Astrocyte (in vitro differentiated cells and primary cell): ENCODE results near the gene FAM50A. TPM values are rescaled to one million over a fixed set of nuclear protein-coding genes. Genes with fewer than 3 reads are reported as not detected.

Experiments
- DNase-seq: peaks from one replicate; pipeline ENCODE4 v3.0.0-alpha.2; 2010; ENCODE audit warnings: low read depth
- FAIRE-seq: peaks from 2 replicates; lab custom pipeline; 2011; peaks lifted over from hg19 to GRCh38; lab: Jason Lieb, UNC
- H2AFZ ChIP-seq: 2 replicates; pipeline ENCODE4 v1.6.0; 2012; ENCODE audit warnings: low read depth, low read length, inconsistent platforms
- H3K27ac ChIP-seq: 2 replicates; pipeline ENCODE4 v1.5.1; 2011; ENCODE audit warnings: low read depth, low read length, inconsistent platforms
- H3K27me3 ChIP-seq: 2 replicates; pipeline ENCODE4 v1.6.0; 2011; ENCODE audit warnings: low read length, inconsistent platforms; ENCODE audit not compliant: insufficient read depth
- H3K36me3 ChIP-seq: 2 replicates; pipeline ENCODE4 v1.5.1; 2011; ENCODE audit warnings: low read length, inconsistent platforms; ENCODE audit not compliant: insufficient read depth
- H3K4me1 ChIP-seq: 2 replicates; pipeline ENCODE4 v1.5.1; 2011; ENCODE audit warnings: low read length, inconsistent platforms; ENCODE audit not compliant: insufficient read depth
- H3K4me2 ChIP-seq: 2 replicates; pipeline ENCODE4 v1.6.0; 2012; ENCODE audit warnings: low read length, inconsistent platforms
- H3K4me3 ChIP-seq: 2 replicates; pipeline ENCODE4 v1.5.1; 2011; ENCODE audit warnings: low read depth, mild to moderate bottlenecking, low read length, inconsistent platforms; ENCODE audit not compliant: insufficient read depth
- H3K79me2 ChIP-seq: 2 replicates; pipeline ENCODE4 v1.6.0; 2012; ENCODE audit warnings: mild to moderate bottlenecking, low read length, inconsistent platforms; ENCODE audit not compliant: insufficient read depth
- H3K9ac ChIP-seq: 2 replicates; pipeline ENCODE4 v1.6.0; 2012; ENCODE audit warnings: mild to moderate bottlenecking, low read length, inconsistent platforms
- H3K9me3 ChIP-seq: 2 replicates; pipeline ENCODE4 v1.5.1; 2012; ENCODE audit warnings: low read depth, mild to moderate bottlenecking, low read length, inconsistent platforms; ENCODE audit not compliant: insufficient read depth
- H4K20me1 ChIP-seq: 2 replicates; pipeline ENCODE4 v1.6.0; 2012; ENCODE audit warnings: low read length, inconsistent platforms; ENCODE audit not compliant: insufficient read depth
- H3K27ac Mint-ChIP-seq: one replicate; pipeline ENCODE4 v1.8.0; 2021; ENCODE audit warnings: mild to moderate bottlenecking, mixed read lengths; ENCODE audit not compliant: unreplicated experiment
- H3K27me3 Mint-ChIP-seq: one replicate; pipeline ENCODE4 v1.8.0; 2021; ENCODE audit warnings: low read depth, mixed read lengths; ENCODE audit not compliant: unreplicated experiment
- H3K36me3 Mint-ChIP-seq: one replicate; pipeline ENCODE4 v1.8.0; 2021; ENCODE audit warnings: low read depth, mixed read lengths; ENCODE audit not compliant: unreplicated experiment
- H3K4me1 Mint-ChIP-seq: one replicate; pipeline ENCODE4 v1.8.0; 2021; ENCODE audit warnings: low read depth, mixed read lengths; ENCODE audit not compliant: unreplicated experiment
- H3K4me3 Mint-ChIP-seq: one replicate; pipeline ENCODE4 v1.8.0; 2021; ENCODE audit warnings: mild to moderate bottlenecking, moderate library complexity, mixed read lengths; ENCODE audit not compliant: unreplicated experiment
- H3K9me3 Mint-ChIP-seq: one replicate; pipeline ENCODE4 v1.8.0; 2021; ENCODE audit warnings: mild to moderate bottlenecking, mixed read lengths; ENCODE audit not compliant: unreplicated experiment
- CTCF ChIP-seq: IDR thresholded peaks from 2 replicates; pipeline ENCODE4 v1.5.1; 2011; ENCODE audit warnings: low read depth, mild to moderate bottlenecking, inconsistent platforms, low read length, moderate library complexity; ENCODE audit not compliant: insufficient read depth
- EZH2 ChIP-seq: IDR thresholded peaks from 2 replicates; pipeline ENCODE4 v1.6.1; 2012; ENCODE audit warnings: mild to moderate bottlenecking, low read length, inconsistent platforms; ENCODE audit not compliant: insufficient read depth
- total RNA-seq: library from RNA; stranded (reverse); gene quantifications from 2 replicates; pipeline ENCODE4 v1.2.1, GENCODE V29; 2021

The FAM50A gene
- total RNA-seq, 1 donor from 2014 or later: 100.0 TPM

GRCh38 chrX:154403858-154404257 lies 40.1 kb upstream of the FAM50A start:
- no peak overlapping the region for H3K9ac ChIP-seq
- H3K27ac ChIP-seq: no peak overlapping the region
- H2AFZ ChIP-seq: no peak overlapping the region
- no peaks in the 10 kb centered on the region for H3K9me3 ChIP-seq
- no peaks in the 10 kb centered on the region for H3K27me3 ChIP-seq
- TF ChIP-seq EZH2 (no peak), CTCF (no peak)
- no peak for FAIRE-seq
- H3K9me3 Mint-ChIP-seq: no peaks in the 10 kb centered on the region
- no peaks in the 10 kb centered on the region for H3K27me3 Mint-ChIP-seq
- peaks cover 36% of the 10 kb centered on the region for H4K20me1 ChIP-seq
- H3K4me3 ChIP-seq: no peak overlapping the region
- no peak overlapping the region for H3K27ac Mint-ChIP-seq
- H3K79me2 ChIP-seq: peaks cover 23% of the 10 kb centered on the region
- H3K36me3 Mint-ChIP-seq: peaks cover 8% of the 10 kb centered on the region
- H3K4me1 ChIP-seq: peaks cover 10% of the 10 kb centered on the region
- H3K4me1 Mint-ChIP-seq: peaks cover 7% of the 10 kb centered on the region
- H3K4me3 Mint-ChIP-seq: no peak overlapping the region
- H3K4me2 ChIP-seq: no peak overlapping the region
- H3K36me3 ChIP-seq: peaks cover 14% of the 10 kb centered on the region
- DNase-seq: no peak

- H3K36me3 Mint-ChIP-seq: peaks cover 2% of the 10 kb centered on the region
- H2AFZ ChIP-seq: no peak overlapping the region
- H3K36me3 ChIP-seq: peaks cover 5% of the 10 kb centered on the region
- H3K4me2 ChIP-seq: no peak overlapping the region
- FAIRE-seq (no peak), DNase-seq (no peak)
- H3K27ac ChIP-seq: no peak overlapping the region
- no peaks in the 10 kb centered on the region for H3K27me3 ChIP-seq
- H3K4me1 Mint-ChIP-seq: peaks cover 9% of the 10 kb centered on the region
- TF ChIP-seq EZH2 (no peak), CTCF (no peak)
- peaks cover 27% of the 10 kb centered on the region for H4K20me1 ChIP-seq
- H3K27me3 Mint-ChIP-seq: no peaks in the 10 kb centered on the region
- no peaks in the 10 kb centered on the region for H3K9me3 Mint-ChIP-seq
- H3K4me1 ChIP-seq: peaks cover 14% of the 10 kb centered on the region
- peak overlapping the region; percentile 27 for H3K4me3 Mint-ChIP-seq
- no peak overlapping the region for H3K4me3 ChIP-seq
- peaks cover 20% of the 10 kb centered on the region for H3K79me2 ChIP-seq
- H3K9ac ChIP-seq: no peak overlapping the region
- H3K9me3 ChIP-seq: no peaks in the 10 kb centered on the region
- H3K27ac Mint-ChIP-seq: no peak overlapping the region
Measured at GRCh38 chrX:154404625-154405192, 39.2 kb upstream of the FAM50A start.

GRCh38 chrX:154408659-154409221 lies 35.2 kb upstream of the FAM50A start:
- peak overlapping the region; percentile 77 for H3K27ac Mint-ChIP-seq
- H3K4me2 ChIP-seq: peak overlapping the region; percentile 97
- no peak for TF ChIP-seq EZH2
- no peak for TF ChIP-seq CTCF
- no peaks in the 10 kb centered on the region for H3K36me3 Mint-ChIP-seq
- no peaks in the 10 kb centered on the region for H3K9me3 ChIP-seq
- H3K27ac ChIP-seq: peak overlapping the region; percentile 84
- H3K9ac ChIP-seq: peak overlapping the region; percentile 88
- peak overlapping the region; percentile 84 for H3K4me3 Mint-ChIP-seq
- no peaks in the 10 kb centered on the region for H4K20me1 ChIP-seq
- FAIRE-seq: peak; percentile 64
- peak overlapping the region; percentile 66 for H2AFZ ChIP-seq
- H3K4me3 ChIP-seq: peak overlapping the region; percentile 69
- no peaks in the 10 kb centered on the region for H3K27me3 Mint-ChIP-seq
- peaks cover 17% of the 10 kb centered on the region for H3K4me1 ChIP-seq
- H3K27me3 ChIP-seq: no peaks in the 10 kb centered on the region
- H3K79me2 ChIP-seq: peaks cover 15% of the 10 kb centered on the region
- no peaks in the 10 kb centered on the region for H3K9me3 Mint-ChIP-seq
- H3K4me1 Mint-ChIP-seq: peaks cover 2% of the 10 kb centered on the region
- DNase-seq: no peak
- no peaks in the 10 kb centered on the region for H3K36me3 ChIP-seq
